ENCODE measurements around the gene SERPINB5.

The SERPINB5 gene, protein sequence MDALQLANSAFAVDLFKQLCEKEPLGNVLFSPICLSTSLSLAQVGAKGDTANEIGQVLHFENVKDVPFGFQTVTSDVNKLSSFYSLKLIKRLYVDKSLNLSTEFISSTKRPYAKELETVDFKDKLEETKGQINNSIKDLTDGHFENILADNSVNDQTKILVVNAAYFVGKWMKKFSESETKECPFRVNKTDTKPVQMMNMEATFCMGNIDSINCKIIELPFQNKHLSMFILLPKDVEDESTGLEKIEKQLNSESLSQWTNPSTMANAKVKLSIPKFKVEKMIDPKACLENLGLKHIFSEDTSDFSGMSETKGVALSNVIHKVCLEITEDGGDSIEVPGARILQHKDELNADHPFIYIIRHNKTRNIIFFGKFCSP

DNA sequence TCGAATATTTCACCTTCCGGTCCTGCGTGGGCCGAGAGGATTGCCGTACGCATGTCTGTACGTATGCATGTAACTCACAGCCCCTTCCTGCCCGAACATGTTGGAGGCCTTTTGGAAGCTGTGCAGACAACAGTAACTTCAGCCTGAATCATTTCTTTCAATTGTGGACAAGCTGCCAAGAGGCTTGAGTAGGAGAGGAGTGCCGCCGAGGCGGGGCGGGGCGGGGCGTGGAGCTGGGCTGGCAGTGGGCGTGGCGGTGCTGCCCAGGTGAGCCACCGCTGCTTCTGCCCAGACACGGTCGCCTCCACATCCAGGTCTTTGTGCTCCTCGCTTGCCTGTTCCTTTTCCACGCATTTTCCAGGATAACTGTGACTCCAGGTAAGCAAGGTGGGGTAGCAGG lies at the start of gene SERPINB5:
SERPINB5 (plus strand) TSS at position 291 of the 400 bp plus-strand sequence. CDS start 7,471 bp downstream, outside the sequence.
- TF ChIP-seq, protein P1, sequence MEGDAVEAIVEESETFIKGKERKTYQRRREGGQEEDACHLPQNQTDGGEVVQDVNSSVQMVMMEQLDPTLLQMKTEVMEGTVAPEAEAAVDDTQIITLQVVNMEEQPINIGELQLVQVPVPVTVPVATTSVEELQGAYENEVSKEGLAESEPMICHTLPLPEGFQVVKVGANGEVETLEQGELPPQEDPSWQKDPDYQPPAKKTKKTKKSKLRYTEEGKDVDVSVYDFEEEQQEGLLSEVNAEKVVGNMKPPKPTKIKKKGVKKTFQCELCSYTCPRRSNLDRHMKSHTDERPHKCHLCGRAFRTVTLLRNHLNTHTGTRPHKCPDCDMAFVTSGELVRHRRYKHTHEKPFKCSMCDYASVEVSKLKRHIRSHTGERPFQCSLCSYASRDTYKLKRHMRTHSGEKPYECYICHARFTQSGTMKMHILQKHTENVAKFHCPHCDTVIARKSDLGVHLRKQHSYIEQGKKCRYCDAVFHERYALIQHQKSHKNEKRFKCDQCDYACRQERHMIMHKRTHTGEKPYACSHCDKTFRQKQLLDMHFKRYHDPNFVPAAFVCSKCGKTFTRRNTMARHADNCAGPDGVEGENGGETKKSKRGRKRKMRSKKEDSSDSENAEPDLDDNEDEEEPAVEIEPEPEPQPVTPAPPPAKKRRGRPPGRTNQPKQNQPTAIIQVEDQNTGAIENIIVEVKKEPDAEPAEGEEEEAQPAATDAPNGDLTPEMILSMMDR (IDR thresholded peaks at IDR 0.05; ENCODE audit: low read depth, low read length, missing control alignments): no peak
- DNase-seq (ENCODE audit: low read depth): no peak
- no peak within 1 kb of the TSS for H3K4me3 ChIP-seq (ENCODE audit: low read depth, low read length)

DNA sequence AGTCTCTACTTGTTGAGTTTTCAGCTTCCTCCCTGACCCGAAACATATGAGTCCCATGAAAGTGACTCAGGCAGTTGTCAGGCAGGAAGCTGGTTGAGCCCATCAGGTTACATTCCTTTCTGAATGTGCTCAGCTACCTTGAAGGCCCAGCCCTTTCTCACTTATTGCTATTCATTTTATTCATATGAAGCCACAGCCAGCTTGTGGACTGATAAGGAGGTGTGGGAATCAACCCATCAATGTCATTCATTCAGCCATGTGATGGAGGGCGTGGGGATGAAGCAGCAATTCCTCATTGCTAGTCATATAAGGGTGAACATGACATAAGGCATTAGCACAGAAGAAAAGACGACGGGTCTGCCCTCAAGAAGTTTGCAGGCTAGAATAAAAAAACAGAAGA lies 49.2 kb upstream of the SERPINB5 start:
- no peak for DNase-seq (ENCODE audit: low read depth)
- TF ChIP-seq, protein P1 (IDR thresholded peaks at IDR 0.05; ENCODE audit: low read depth, low read length, missing control alignments): no peak
- H3K4me3 ChIP-seq (ENCODE audit: low read depth, low read length): no peak overlapping the region

DNA sequence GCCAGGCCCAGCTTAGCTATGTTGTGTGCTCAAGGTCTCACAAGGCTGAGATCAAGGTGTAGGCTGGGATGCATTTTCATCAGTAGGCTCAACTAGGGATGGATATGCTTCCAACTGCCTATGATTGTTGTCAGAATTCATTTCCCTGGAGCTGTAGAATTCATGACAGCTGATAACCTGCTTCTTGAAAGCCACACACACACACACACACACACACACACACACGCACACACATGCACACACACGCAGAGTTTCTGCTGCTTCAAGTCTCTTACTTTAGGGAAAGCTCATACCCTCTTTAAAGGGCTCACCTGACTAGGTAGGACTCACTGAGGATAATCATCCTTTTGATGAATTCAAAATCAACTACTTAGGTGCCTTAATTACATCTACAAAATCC lies 46.2 kb upstream of the SERPINB5 start:
- TF ChIP-seq, protein P1 (IDR thresholded peaks at IDR 0.05; ENCODE audit: low read depth, low read length, missing control alignments): no peak
- DNase-seq (ENCODE audit: low read depth): no peak

DNA sequence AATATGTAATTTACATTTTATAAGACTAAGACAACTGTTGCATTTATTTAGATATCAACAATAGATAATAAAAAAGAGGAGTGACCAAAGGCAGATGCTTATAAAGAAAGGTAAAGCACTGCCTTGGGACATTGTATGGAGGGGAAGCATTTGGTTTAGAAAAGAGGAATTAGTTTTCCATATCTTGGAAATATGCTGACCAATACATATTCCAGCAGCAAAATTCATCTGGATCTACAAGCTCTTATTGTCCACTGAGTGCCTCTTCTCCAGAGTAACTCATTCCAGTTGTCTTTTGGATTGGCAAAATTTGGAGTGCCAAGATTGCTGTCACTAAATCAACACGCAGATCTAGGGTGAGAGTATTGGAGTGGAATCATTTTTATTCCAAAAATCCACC lies 45.6 kb upstream of the SERPINB5 start:
- H3K4me3 ChIP-seq (ENCODE audit: low read depth, low read length): no peak overlapping the region
- TF ChIP-seq, protein P1 (IDR thresholded peaks at IDR 0.05; ENCODE audit: low read depth, low read length, missing control alignments): no peak
- no peak for DNase-seq (ENCODE audit: low read depth)

More for the DNA sequence above, 46.2 kb upstream of the SERPINB5 start:
- no peak overlapping the region for H3K4me3 ChIP-seq (ENCODE audit: low read depth, low read length)

DNA sequence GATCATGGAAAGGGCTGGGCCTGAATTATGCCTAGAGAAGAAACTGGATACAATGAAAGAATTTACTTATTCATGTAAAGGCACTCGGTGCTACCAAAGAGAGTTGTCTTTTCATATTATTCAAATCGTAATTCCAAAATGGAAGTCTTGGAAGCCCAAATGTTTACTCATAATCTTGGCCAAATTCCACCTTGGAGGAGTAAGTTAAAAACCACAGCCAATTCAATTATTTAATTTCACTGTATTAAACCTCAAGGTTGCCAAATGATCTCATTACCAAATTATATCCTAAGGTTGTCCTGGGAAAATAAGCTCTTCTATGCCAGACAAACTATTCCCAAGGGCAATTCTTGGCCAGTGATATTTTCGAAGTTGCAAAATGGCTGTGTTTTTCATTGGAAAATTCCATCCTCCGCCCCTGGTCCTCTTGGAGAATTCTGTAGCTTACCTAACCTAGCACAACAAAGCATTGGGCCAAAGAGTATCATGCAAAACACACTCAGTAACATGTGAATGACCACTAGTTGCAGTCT lies 43.4 kb upstream of the SERPINB5 start:
- TF ChIP-seq, protein P1 (IDR thresholded peaks at IDR 0.05; ENCODE audit: low read depth, low read length, missing control alignments): no peak
- no peak overlapping the region for H3K4me3 ChIP-seq (ENCODE audit: low read depth, low read length)
- DNase-seq (ENCODE audit: low read depth): no peak

DNA sequence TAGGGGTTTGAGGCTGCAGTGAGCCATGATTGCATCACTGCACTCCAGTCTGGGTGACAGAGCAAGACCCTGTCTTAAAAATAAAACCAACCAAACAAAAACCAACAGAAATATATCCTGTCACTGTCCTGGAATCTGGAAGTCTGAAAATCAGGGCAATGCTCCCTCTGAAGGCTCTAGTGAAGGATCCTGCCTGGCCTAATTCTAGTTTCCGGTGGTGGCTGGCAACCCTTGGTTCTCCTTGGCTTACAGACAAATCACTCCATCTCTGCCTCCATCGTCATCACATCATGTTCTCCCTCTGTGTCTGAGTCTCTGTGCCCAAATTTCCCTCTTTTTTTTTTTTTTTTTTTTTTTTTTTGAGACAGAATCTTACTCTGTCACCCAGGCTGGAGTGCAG lies 38.6 kb upstream of the SERPINB5 start:
- TF ChIP-seq, protein P1 (IDR thresholded peaks at IDR 0.05; ENCODE audit: low read depth, low read length, missing control alignments): no peak
- no peak overlapping the region for H3K4me3 ChIP-seq (ENCODE audit: low read depth, low read length)
- DNase-seq (ENCODE audit: low read depth): no peak

Measured in GM12864 (cell line).